Measurements from ENCODE around the gene ABCB8. TPM values are rescaled to one million over a fixed set of nuclear protein-coding genes. Genes with fewer than 3 reads are reported as not detected.

ABCB8 gene
- total and polyA plus RNA-seq, 9 of the 15 experiments (the other 6 are each of a cell fraction or from before 2014, with no cell fraction given) = 7.6 to 106 (median 36.3) TPM

GRCh38 chr7:151057989-151058780 lies 29.9 kb downstream of the ABCB8 start (continued):
- TF ChIP-seq HMGN3 (IDR thresholded peaks at IDR 0.05; ENCODE audit: borderline replicate concordance, extremely low read depth, insufficient read length, low read depth, low read length) = peak; percentile 88
- TF ChIP-seq, protein P1, sequence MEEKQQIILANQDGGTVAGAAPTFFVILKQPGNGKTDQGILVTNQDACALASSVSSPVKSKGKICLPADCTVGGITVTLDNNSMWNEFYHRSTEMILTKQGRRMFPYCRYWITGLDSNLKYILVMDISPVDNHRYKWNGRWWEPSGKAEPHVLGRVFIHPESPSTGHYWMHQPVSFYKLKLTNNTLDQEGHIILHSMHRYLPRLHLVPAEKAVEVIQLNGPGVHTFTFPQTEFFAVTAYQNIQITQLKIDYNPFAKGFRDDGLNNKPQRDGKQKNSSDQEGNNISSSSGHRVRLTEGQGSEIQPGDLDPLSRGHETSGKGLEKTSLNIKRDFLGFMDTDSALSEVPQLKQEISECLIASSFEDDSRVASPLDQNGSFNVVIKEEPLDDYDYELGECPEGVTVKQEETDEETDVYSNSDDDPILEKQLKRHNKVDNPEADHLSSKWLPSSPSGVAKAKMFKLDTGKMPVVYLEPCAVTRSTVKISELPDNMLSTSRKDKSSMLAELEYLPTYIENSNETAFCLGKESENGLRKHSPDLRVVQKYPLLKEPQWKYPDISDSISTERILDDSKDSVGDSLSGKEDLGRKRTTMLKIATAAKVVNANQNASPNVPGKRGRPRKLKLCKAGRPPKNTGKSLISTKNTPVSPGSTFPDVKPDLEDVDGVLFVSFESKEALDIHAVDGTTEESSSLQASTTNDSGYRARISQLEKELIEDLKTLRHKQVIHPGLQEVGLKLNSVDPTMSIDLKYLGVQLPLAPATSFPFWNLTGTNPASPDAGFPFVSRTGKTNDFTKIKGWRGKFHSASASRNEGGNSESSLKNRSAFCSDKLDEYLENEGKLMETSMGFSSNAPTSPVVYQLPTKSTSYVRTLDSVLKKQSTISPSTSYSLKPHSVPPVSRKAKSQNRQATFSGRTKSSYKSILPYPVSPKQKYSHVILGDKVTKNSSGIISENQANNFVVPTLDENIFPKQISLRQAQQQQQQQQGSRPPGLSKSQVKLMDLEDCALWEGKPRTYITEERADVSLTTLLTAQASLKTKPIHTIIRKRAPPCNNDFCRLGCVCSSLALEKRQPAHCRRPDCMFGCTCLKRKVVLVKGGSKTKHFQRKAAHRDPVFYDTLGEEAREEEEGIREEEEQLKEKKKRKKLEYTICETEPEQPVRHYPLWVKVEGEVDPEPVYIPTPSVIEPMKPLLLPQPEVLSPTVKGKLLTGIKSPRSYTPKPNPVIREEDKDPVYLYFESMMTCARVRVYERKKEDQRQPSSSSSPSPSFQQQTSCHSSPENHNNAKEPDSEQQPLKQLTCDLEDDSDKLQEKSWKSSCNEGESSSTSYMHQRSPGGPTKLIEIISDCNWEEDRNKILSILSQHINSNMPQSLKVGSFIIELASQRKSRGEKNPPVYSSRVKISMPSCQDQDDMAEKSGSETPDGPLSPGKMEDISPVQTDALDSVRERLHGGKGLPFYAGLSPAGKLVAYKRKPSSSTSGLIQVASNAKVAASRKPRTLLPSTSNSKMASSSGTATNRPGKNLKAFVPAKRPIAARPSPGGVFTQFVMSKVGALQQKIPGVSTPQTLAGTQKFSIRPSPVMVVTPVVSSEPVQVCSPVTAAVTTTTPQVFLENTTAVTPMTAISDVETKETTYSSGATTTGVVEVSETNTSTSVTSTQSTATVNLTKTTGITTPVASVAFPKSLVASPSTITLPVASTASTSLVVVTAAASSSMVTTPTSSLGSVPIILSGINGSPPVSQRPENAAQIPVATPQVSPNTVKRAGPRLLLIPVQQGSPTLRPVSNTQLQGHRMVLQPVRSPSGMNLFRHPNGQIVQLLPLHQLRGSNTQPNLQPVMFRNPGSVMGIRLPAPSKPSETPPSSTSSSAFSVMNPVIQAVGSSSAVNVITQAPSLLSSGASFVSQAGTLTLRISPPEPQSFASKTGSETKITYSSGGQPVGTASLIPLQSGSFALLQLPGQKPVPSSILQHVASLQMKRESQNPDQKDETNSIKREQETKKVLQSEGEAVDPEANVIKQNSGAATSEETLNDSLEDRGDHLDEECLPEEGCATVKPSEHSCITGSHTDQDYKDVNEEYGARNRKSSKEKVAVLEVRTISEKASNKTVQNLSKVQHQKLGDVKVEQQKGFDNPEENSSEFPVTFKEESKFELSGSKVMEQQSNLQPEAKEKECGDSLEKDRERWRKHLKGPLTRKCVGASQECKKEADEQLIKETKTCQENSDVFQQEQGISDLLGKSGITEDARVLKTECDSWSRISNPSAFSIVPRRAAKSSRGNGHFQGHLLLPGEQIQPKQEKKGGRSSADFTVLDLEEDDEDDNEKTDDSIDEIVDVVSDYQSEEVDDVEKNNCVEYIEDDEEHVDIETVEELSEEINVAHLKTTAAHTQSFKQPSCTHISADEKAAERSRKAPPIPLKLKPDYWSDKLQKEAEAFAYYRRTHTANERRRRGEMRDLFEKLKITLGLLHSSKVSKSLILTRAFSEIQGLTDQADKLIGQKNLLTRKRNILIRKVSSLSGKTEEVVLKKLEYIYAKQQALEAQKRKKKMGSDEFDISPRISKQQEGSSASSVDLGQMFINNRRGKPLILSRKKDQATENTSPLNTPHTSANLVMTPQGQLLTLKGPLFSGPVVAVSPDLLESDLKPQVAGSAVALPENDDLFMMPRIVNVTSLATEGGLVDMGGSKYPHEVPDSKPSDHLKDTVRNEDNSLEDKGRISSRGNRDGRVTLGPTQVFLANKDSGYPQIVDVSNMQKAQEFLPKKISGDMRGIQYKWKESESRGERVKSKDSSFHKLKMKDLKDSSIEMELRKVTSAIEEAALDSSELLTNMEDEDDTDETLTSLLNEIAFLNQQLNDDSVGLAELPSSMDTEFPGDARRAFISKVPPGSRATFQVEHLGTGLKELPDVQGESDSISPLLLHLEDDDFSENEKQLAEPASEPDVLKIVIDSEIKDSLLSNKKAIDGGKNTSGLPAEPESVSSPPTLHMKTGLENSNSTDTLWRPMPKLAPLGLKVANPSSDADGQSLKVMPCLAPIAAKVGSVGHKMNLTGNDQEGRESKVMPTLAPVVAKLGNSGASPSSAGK (IDR thresholded peaks at IDR 0.05) = no peak
- TF ChIP-seq, protein P2, sequence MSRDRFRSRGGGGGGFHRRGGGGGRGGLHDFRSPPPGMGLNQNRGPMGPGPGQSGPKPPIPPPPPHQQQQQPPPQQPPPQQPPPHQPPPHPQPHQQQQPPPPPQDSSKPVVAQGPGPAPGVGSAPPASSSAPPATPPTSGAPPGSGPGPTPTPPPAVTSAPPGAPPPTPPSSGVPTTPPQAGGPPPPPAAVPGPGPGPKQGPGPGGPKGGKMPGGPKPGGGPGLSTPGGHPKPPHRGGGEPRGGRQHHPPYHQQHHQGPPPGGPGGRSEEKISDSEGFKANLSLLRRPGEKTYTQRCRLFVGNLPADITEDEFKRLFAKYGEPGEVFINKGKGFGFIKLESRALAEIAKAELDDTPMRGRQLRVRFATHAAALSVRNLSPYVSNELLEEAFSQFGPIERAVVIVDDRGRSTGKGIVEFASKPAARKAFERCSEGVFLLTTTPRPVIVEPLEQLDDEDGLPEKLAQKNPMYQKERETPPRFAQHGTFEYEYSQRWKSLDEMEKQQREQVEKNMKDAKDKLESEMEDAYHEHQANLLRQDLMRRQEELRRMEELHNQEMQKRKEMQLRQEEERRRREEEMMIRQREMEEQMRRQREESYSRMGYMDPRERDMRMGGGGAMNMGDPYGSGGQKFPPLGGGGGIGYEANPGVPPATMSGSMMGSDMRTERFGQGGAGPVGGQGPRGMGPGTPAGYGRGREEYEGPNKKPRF (IDR thresholded peaks at IDR 0.05; ENCODE audit: low read depth, low read length) = no peak
- no peak for TF ChIP-seq FOXA3 (CRISPR knock-in tag; conservative IDR thresholded peaks at IDR 0.05 in 1 of 2, IDR thresholded peaks at IDR 0.05 in 1 of 2)
- TF ChIP-seq STAT5B (CRISPR knock-in tag; IDR thresholded peaks at IDR 0.05) = no peak
- TF ChIP-seq, protein P3, sequence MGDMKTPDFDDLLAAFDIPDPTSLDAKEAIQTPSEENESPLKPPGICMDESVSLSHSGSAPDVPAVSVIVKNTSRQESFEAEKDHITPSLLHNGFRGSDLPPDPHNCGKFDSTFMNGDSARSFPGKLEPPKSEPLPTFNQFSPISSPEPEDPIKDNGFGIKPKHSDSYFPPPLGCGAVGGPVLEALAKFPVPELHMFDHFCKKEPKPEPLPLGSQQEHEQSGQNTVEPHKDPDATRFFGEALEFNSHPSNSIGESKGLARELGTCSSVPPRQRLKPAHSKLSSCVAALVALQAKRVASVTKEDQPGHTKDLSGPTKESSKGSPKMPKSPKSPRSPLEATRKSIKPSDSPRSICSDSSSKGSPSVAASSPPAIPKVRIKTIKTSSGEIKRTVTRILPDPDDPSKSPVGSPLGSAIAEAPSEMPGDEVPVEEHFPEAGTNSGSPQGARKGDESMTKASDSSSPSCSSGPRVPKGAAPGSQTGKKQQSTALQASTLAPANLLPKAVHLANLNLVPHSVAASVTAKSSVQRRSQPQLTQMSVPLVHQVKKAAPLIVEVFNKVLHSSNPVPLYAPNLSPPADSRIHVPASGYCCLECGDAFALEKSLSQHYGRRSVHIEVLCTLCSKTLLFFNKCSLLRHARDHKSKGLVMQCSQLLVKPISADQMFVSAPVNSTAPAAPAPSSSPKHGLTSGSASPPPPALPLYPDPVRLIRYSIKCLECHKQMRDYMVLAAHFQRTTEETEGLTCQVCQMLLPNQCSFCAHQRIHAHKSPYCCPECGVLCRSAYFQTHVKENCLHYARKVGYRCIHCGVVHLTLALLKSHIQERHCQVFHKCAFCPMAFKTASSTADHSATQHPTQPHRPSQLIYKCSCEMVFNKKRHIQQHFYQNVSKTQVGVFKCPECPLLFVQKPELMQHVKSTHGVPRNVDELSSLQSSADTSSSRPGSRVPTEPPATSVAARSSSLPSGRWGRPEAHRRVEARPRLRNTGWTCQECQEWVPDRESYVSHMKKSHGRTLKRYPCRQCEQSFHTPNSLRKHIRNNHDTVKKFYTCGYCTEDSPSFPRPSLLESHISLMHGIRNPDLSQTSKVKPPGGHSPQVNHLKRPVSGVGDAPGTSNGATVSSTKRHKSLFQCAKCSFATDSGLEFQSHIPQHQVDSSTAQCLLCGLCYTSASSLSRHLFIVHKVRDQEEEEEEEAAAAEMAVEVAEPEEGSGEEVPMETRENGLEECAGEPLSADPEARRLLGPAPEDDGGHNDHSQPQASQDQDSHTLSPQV (IDR thresholded peaks at IDR 0.05) = no peak

Data from K562 (cell line).